Measurements from ENCODE around the gene SOX15. TPM values are rescaled to one million over a fixed set of nuclear protein-coding genes. Genes with fewer than 3 reads are reported as not detected.
A peak's percentile ranks its signal among the peaks of the same experiment; 100 is the strongest.
"Not testable (repeated sequence)": the region's sequence is repeated elsewhere in the genome, so short reads cannot be mapped to it uniquely, and the experiment has no call there.

Gene SOX15
- total RNA-seq, 1 donor from 2014 or later = 0.65 TPM

DNA sequence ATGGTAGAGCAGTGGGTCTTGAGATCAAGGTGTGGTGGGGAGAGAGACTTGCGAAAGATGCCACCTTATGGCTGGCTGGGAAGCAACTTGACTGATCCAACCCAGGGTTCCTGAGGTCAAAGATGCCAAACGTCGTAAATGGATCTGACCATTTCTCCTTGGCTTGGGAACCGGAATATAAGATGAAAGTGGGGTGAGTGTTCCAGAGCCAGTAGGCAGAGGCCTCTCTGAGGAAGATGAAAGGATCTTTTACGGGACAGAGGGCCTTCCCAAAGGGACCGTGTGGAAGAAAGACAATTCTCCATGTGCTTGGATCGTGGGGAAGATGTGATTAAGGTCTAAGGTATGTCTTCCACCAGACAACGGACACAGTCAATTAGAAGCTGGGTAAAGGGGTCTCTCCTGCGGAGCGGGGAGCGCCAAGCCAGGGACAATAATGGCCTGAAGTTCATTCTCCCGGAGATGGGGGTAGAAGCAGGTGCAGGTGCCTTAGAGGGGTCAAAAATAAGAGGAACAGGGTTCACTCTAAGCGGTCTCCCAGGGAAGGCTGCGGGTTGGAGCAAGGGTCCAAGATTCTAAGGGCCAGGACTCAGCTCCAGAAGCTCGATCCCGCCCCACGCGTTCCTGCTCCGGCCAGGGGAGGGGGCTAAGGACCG, 24.0 kb upstream of the SOX15 start:
- no peaks in the 10 kb centered on the region for H3K36me3 Mint-ChIP-seq (ENCODE audit: low read depth)
- no peaks in the 10 kb centered on the region for H3K9me3 Mint-ChIP-seq
- peak overlapping the region; percentile 60 for H3K27ac Mint-ChIP-seq (ENCODE audit: unreplicated experiment)
- H3K4me1 Mint-ChIP-seq = peaks cover 46% of the 10 kb centered on the region
- peaks cover 2% of the 10 kb centered on the region for H3K27me3 Mint-ChIP-seq (ENCODE audit: low read depth)
- TF ChIP-seq, protein P1, sequence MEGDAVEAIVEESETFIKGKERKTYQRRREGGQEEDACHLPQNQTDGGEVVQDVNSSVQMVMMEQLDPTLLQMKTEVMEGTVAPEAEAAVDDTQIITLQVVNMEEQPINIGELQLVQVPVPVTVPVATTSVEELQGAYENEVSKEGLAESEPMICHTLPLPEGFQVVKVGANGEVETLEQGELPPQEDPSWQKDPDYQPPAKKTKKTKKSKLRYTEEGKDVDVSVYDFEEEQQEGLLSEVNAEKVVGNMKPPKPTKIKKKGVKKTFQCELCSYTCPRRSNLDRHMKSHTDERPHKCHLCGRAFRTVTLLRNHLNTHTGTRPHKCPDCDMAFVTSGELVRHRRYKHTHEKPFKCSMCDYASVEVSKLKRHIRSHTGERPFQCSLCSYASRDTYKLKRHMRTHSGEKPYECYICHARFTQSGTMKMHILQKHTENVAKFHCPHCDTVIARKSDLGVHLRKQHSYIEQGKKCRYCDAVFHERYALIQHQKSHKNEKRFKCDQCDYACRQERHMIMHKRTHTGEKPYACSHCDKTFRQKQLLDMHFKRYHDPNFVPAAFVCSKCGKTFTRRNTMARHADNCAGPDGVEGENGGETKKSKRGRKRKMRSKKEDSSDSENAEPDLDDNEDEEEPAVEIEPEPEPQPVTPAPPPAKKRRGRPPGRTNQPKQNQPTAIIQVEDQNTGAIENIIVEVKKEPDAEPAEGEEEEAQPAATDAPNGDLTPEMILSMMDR (conservative IDR thresholded peaks at IDR 0.05) = no peak
- peak overlapping the region; percentile 89 for H3K4me3 Mint-ChIP-seq
- no peak for DNase-seq (ENCODE audit: low read depth, low spot score)

DNA sequence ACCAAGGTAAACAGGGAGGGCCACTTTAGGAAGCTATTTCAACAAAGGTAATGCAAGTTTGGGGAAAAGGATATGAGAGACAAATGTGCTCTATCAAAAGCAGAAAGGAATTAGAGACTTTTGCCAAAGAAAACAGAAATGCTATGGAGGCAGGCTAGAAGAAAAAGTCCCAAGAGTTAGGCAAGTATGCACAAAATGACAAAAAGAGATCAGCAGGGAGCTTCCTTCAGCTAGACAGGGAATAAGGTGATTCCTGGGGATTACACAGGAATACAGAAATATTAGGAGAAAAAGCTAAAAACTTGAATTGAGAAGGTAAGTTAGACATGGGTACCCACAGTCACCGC, 22.4 kb upstream of the SOX15 start:
- TF ChIP-seq, protein P1 (conservative IDR thresholded peaks at IDR 0.05) = no peak
- H3K4me3 Mint-ChIP-seq = peak overlapping the region; percentile 75
- DNase-seq (ENCODE audit: low read depth, low spot score) = no peak
- peaks cover 46% of the 10 kb centered on the region for H3K4me1 Mint-ChIP-seq
- peaks cover 2% of the 10 kb centered on the region for H3K27me3 Mint-ChIP-seq (ENCODE audit: low read depth)
- no peaks in the 10 kb centered on the region for H3K9me3 Mint-ChIP-seq
- no peak overlapping the region for H3K27ac Mint-ChIP-seq (ENCODE audit: unreplicated experiment)
- no peaks in the 10 kb centered on the region for H3K36me3 Mint-ChIP-seq (ENCODE audit: low read depth)

DNA sequence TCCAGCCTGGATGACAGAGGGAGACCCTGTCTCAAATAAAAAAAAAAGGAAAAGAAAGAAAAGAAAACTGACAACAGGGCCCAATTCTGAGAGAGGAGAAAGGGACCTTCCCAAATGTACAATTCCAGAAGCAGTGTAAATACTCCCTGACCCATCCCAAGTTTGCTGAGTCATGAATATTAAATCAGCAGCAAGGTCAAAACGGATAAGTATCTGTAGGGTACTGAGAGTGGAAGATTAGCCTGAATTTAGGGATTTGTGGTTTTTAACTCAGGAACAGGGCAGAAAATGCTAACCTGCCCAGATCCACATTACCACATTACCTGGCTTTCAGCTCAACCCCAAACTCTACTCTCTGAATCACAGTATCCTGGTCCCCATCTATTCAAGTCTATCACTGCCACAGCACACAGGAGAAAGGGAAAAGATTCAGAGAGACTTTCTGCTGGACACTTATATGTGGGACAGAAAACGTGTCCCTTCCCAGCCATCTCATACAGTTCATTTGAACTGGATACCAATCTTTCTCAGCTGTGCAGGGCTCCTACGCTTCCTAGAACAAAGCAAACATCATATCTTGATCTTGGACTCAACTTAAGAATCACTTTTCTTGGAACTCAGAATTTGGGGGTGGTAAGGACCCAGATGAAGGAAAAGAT, 21.9 kb upstream of the SOX15 start:
- Mint-ChIP-seq H3K9me3 (no peaks in the 10 kb centered on the region), H3K36me3 (ENCODE audit: low read depth) (no peaks in the 10 kb centered on the region), H3K27ac (ENCODE audit: unreplicated experiment) (no peak overlapping the region)

DNA sequence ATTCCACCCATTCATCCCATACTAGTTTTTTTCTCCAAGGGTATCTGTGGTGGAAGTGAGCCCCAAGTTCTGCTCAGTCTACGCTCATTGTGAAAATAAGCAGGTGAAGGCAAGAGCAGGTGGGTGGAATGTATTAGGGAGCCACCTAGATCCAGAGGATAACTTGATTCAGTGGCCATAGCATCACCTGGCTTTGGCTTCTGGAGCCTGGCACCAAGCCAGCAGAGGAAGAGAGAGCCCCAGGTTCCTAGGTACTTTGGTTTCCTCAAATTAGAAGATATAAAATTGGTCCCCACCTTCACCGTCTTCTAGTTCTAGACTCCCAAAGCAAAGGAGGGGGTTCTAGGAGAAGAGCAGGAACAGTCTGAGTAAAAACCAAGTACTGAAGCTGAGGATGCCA, 20.7 kb upstream of the SOX15 start:
- no peak for DNase-seq (ENCODE audit: low read depth, low spot score)
- peak overlapping the region; percentile 69 for H3K4me3 Mint-ChIP-seq
- TF ChIP-seq, protein P1 (conservative IDR thresholded peaks at IDR 0.05) = no peak
- peaks cover 6% of the 10 kb centered on the region for H3K36me3 Mint-ChIP-seq (ENCODE audit: low read depth)
- H3K4me1 Mint-ChIP-seq = peaks cover 50% of the 10 kb centered on the region
- peaks cover 2% of the 10 kb centered on the region for H3K27me3 Mint-ChIP-seq (ENCODE audit: low read depth)
- no peaks in the 10 kb centered on the region for H3K9me3 Mint-ChIP-seq
- H3K27ac Mint-ChIP-seq (ENCODE audit: unreplicated experiment) = no peak overlapping the region

More for the DNA sequence above, 21.9 kb upstream of the SOX15 start:
- TF ChIP-seq, protein P1 (conservative IDR thresholded peaks at IDR 0.05) = no peak
- H3K4me1 Mint-ChIP-seq = peaks cover 46% of the 10 kb centered on the region
- H3K4me3 Mint-ChIP-seq = peak overlapping the region; percentile 75
- DNase-seq (ENCODE audit: low read depth, low spot score) = no peak
- H3K27me3 Mint-ChIP-seq (ENCODE audit: low read depth) = peaks cover 2% of the 10 kb centered on the region

DNA sequence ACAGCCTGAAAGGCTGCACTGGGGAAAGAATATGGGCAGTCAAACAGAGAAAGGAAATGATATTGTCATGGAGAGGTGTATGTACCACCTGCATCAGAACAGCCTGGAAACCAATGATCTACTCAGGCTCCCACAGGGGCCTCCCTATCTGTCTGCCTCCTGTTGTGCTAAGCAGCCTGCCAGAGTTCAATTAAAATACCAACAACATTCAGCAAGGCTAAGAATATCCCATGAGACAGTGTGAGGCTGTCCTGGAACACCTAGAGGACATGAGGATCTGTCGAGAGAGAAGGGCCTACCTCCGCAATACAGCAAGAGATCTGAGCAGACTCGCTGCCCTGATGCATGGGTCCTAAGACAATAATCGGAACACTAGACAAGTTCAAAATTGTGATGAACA, 16.4 kb upstream of the SOX15 start:
- peak overlapping the region; percentile 6 for H3K4me3 Mint-ChIP-seq
- peaks cover 19% of the 10 kb centered on the region for H3K36me3 Mint-ChIP-seq (ENCODE audit: low read depth)
- no peaks in the 10 kb centered on the region for H3K9me3 Mint-ChIP-seq
- TF ChIP-seq, protein P1 (conservative IDR thresholded peaks at IDR 0.05) = no peak
- H3K4me1 Mint-ChIP-seq = peaks cover 19% of the 10 kb centered on the region
- no peak for DNase-seq (ENCODE audit: low read depth, low spot score)
- H3K27me3 Mint-ChIP-seq (ENCODE audit: low read depth) = no peaks in the 10 kb centered on the region
- no peak overlapping the region for H3K27ac Mint-ChIP-seq (ENCODE audit: unreplicated experiment)

DNA sequence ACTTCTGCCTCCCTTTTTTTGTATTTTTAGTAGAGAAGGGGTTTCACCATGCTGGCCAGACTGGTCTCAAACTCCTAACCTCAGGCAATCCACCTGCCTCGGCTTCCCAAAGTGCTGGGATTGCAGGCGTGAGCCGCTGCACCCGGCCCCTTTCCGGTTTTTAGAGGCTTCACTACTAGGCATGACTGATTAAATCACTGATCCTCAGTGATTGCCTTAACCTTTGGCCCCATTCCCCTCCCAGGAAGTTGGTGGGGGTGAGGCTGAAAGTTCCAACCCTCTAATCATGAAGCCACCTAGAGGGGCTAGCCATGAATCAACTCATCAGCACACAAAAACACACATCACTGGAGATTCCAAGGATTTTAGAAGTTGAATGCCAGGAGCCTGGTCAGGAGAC, 7.7 kb upstream of the SOX15 start:
- not testable (repeated sequence) for H3K27me3 Mint-ChIP-seq (ENCODE audit: low read depth); DNase-seq (ENCODE audit: low read depth, low spot score); H3K4me1 Mint-ChIP-seq; H3K9me3 Mint-ChIP-seq; H3K4me3 Mint-ChIP-seq; H3K27ac Mint-ChIP-seq (ENCODE audit: unreplicated experiment)
- H3K36me3 Mint-ChIP-seq (ENCODE audit: low read depth) = peaks cover 26% of the 10 kb centered on the region

Measured in neural crest cell (in vitro differentiated cells).